Left forelimb (tissue), 1 donor: Measurements from ENCODE around the gene PLAC8L1.

Experiments used
- DNase-seq: peaks from one replicate; pipeline ENCODE4 v3.0.0-alpha.2; 2018; ENCODE audit warnings: low spot score

PLAC8L1 gene

DNA sequence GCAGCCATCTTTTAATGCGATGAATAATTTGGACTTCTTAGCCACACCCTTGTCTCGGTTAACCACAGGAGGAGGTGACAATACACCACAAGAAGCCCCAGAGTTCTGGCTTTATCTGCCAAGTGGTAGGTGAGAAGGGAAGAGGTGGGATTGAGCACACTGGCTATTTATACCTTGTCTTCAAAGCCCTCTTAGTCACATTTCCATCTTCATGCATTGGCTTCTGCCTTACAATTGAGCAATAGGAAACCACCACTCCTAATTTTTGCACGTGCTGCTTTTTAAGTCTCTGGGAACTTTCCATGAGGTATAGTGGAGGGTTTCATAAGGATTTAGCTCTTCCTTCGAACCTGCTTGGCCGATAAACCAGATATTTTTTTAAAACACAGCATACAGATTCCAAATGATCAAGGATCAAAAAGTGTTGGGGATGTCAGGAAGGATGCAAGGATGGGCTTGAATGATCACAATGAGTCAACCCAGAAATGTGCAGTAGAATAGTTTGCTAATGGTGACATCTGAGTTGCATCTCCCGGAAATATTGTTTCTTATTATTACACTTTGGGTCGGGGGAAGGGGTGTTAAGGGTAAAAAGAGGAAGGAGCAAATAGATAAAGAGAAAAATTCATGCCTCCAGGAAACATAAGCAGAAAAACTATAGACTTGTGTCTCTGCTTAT lies 25.5 kb downstream of the PLAC8L1 start:
- DNase-seq, result no peak

GRCh38 chr5:146078566-146078965 lies 26.8 kb downstream of the PLAC8L1 start:
- DNase-seq, result no peak

GRCh38 chr5:146076455-146076854 lies 28.9 kb downstream of the PLAC8L1 start:
- DNase-seq, result no peak

DNA sequence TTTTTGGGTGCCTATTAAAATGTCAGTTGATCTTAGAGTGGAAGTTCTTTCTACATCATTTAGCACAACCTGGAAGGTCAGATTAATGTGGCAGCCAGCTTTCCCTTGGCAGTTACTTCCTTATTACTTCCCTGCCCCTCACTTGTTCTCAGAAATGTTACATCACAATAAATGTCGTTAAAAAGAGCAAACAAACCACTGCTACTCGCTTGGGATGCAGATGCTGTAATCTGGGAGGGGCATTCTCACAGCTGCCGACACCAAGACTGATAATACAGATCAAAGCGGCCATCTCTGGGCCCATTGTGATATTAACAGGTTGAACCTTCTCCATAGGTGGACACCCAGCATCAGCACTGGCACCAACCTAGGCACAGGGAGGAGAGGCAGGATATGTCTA lies 29.3 kb downstream of the PLAC8L1 start:
- no peak for DNase-seq

DNA sequence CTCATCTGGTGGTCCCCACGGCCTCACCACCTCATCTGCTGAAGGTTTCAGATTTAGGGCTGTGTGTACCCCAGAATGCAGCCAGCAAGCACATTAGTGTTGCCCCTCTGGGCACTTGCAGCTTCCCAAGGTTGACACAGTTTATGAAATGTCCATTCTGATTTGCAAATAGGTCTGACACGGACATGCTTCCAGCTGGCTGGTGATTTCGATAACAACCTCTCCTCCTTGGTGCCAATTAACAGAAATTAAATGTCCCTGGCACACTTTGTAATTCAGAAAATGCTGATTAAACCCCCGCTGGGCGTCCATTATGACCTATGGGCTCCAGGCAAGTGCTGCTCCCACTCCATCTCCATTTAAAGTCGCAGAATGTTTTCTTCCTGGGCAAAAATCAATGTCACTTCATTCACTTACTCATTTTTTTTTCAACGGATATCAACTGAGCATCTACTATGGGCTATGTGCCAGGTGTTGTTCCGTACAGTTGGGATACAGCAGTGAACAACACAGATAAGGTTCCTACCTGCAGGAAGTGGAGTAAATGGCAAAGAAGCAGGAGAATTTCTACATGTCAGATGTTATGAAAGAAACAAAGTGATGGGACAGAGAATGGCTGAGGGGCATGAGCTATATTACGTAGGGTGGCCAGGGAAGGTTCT lies 32.0 kb downstream of the PLAC8L1 start:
- no peak for DNase-seq

GRCh38 chr5:146072595-146072994 lies 32.8 kb downstream of the PLAC8L1 start:
- DNase-seq, result no peak

- no peak for DNase-seq
These were observed 34.2 kb downstream of the PLAC8L1 start for GRCh38 chr5:146071171-146071570.

- DNase-seq, result no peak
These were observed 34.6 kb downstream of the PLAC8L1 start for GRCh38 chr5:146070746-146071145.

DNA sequence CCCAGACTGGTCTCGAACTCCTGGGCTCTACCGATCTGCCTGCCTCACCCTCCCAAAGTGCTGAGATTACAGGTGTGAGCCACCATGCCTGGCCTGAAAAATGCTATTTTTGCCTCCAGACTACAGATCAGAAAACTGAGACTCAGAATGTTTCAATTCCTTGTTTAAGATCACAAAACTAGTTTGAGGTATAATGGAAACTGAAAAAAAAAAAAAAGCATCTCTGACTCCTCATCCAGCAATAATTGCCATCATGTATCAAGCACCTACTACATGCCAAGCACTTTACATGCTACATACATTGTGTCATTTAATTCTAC lies 35.6 kb downstream of the PLAC8L1 start:
- DNase-seq, result no peak

GRCh38 chr5:146068977-146069779 lies 36.2 kb downstream of the PLAC8L1 start:
- no peak for DNase-seq

DNA sequence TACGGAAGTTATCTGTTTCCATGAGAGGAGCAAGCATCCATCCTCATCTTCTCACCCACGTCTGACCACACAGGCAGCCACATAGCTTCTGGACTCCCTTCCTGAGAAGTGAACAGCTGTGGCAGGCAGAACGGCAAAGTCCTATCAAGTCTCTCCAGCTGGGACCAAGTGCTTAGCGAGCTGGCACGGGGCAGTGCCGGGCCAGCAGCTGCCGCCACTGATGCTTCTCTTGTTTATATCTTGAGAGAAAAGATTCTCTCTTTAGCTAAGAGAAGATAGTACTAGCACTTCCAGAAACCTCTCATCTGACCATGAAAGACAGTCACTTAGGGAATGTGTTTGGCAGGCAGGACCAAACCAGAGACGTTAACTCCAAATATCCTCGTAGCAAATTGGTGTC lies 37.2 kb downstream of the PLAC8L1 start:
- peak; percentile 74 for DNase-seq

DNA sequence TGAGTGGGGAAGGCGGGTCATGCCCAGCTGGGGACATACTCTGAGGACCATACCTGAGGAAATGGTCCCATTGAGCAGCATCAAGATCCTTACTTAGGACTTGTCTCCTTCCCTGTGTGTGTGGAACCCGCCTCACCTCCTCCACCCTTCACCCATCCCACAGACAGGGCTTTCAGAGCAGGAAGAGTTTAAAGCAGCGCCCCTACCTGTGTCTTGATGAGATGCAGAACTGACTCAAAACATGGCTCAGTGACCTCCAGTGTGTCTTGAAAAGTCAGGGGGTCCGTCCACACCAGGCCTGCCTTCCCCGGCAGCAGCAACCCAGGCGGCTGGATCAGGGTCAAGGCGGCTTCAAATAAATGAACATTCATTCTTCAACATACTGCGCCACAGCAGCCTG lies 38.4 kb downstream of the PLAC8L1 start:
- no peak for DNase-seq

GRCh38 chr5:146060221-146060585 lies 45.2 kb downstream of the PLAC8L1 start:
- DNase-seq, result no peak

DNA sequence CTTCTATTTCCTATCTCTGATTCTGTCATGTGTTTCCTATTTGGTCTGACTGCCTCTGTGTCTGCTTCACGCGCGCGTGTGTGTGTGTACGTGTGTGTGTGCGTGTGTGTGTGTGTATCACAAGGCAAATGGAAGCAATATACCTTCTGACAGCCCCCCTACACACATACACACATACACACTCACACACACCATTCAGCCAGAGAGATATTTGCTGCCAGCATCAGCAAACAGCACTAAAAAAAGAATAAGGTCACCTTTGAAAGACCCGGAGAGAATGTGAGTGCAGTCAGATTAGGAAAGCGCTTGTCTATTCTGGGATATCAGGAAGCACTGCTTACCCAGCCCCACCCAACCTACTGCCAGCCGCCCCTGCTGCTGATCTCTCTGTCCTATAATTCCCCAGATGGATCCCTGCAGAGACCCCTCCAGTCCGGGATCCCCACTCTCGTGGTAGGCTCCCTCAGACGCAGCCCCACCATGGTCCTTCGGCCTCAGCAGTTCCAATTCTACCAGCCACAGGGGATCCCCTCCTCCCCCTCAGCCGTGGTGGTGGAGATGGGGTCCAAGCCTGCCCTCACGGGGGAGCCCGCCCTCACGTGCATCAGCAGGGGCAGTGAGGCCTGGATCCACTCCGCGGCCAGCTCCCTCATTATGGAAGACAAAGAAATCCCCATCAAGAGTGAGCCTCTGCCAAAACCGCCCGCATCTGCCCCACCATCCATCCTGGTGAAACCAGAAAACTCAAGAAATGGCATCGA lies 45.7 kb downstream of the PLAC8L1 start:
- DNase-seq, result no peak

DNA sequence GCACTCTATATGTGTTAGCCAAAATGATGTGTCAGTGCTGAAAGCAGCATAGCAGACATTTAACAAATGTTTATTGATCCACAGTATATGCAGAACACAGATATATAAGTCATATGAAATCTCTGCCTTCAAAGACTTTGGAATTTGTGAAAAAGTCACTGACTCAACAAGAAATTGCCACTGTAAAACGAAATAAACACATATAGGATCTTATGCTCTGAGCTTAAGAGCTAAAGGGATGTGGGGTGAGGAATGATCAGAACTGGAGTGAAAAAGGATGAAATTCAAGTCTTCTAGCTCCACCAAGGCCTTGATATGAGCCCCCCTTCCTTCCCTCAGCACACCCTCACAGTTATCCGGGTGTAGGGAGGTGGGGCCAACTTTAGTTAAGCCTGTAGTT lies 49.9 kb downstream of the PLAC8L1 start:
- DNase-seq, result no peak

DNA sequence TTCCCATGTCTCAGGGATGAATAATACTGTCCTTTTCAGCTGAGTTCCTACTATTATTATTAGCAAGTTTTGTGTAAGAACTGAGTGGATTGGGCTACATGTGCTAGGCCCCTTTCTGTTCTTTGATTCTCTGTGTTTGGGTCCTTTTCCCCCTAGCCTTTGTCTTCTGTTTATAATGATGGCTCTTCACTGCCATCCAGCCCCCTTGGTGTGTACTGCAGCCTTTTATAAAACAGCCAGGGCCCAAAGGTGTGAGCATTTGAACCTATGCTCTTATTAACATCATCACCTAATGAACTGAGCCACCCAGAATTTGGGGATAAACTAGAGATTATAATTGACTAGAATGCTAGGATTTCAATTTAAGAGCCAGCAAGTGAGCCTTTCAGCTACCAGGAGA lies 52.6 kb downstream of the PLAC8L1 start:
- no peak for DNase-seq

DNA sequence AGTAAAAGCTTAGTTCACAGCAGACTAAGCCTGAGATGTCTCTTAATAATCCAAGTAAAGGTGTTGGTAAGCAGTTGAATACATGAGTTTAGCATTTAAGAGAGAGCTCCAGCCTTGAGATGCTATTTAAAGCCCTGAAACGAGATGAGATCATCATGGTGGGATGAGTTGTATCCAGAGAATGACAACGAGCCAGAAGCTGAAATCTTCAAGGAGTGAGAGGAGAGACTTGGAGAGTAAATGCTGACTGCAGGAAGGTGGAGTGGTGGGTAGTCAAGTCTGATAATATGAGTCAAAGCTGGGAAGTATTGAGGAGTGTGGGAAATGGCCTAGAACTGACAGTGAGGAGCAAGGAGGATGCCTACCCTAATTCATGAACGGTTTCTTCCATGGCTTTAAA lies 53.7 kb downstream of the PLAC8L1 start:
- no peak for DNase-seq

GRCh38 chr5:146050086-146050485 lies 55.3 kb downstream of the PLAC8L1 start:
- no peak for DNase-seq

DNA sequence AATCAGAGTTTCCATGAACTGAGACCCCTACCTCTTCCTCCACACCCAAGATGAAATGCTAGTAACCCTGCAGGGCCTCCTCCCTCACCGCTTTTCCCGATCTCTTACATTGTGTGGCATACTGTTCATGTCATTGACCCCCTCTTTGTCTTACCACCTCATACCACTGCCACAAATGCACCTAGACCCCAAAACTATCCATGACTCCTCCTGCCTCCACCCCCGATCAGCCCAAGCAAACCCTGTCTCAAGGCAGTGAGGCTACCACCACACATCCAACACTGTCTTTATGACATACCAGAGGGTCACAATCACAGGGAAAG lies 55.7 kb downstream of the PLAC8L1 start:
- DNase-seq, result no peak

DNA sequence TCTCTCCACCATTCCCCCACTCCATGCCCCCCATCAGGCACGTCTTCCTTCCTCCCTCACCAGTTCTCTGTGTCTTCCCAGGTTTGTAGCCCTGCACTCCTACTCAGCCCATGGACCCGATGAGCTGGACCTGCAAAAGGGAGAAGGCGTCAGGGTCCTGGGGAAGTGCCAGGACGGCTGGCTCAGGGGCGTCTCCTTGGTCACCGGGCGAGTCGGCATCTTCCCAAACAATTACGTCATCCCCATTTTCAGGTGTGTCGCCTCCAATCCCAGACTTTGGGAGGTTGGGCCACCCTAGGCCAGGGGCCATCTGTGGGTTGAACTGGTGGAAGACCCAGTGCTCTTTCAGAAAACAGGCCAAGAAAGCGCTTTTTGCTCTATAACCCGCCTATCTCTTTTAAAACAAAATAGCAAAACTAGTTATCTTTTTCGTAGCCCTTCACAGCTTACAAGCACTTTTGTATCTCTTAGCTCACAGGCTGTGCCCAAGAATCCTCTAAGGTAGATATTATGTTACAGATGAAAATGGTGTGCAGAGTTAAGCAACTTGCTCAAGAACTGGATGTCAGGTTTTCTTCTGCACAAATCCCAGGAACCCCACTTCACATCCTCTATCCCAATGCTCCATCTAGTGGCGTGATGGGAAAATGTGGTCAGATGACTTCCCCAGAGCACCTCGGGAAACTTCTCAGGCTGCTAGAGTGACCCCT lies 56.2 kb downstream of the PLAC8L1 start:
- peak; percentile 74 for DNase-seq

GRCh38 chr5:146047396-146047795 lies 58.0 kb downstream of the PLAC8L1 start:
- DNase-seq, result no peak

- no peak for DNase-seq
These were observed 61.7 kb downstream of the PLAC8L1 start for GRCh38 chr5:146043722-146044121.
